ENCODE data around the gene PIEZO2. TPM values are rescaled to one million over a fixed set of nuclear protein-coding genes. Genes with fewer than 3 reads are reported as not detected.

The PIEZO2 gene
- total RNA-seq, 2 experiments from 2014 or later = not detected

DNA sequence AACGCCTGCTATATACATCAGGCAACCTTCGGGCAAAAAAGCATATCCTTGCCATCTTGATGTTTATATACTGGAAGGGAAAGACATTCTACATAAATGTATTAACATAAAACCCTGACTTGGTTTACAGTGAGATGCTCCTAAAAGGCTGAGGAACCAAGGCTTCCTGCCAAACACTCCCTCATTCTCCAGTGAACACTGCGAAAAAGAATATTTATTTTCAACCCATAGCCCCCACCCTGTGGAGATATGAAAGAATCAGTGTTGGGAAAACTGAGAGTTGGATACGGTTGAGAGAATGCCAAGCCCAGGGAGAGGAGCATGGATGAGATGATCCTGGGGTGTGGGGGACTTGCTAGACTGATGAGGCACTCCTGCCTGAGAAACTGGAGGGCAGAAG is 94.9 kb downstream of the PIEZO2 start:
- CTCF ChIA-PET = interaction anchor here (0.7 kb wide), 1 partner anchor 211 kb away, joined by 3 read pairs; no protein-coding TSS in a partner anchor
- DNase-seq = no peak
- H3K4me1 Mint-ChIP-seq = no peaks in the 10 kb centered on the region

DNA sequence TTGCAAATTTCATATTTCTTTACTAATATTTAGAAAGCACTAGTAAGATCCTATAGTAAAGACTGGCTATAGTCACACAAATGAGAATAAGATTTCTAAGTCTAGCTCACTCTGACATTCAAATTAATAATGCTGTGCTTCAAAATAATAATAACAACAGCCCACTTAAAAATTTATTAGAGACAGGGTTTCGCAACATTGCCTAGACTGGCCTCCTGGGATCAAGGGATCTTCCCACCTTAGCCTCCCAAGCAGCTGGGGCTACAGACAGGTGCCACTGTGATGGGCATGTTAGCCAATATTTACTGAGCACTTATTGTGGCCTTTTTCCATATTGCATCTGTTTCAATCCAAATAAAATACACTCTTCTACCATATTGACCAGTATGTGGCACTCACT is 96.1 kb downstream of the PIEZO2 start:
- no peak overlapping the region for H3K27ac Mint-ChIP-seq
- ChIA-PET POLR2A (no interaction called here), CTCF (no interaction called here)
- no peaks in the 10 kb centered on the region for H3K27me3 Mint-ChIP-seq
- no peak for DNase-seq
- no peak overlapping the region for H3K4me3 Mint-ChIP-seq
- no peaks in the 10 kb centered on the region for H3K9me3 Mint-ChIP-seq
- H3K4me1 Mint-ChIP-seq = no peaks in the 10 kb centered on the region
- H3K36me3 Mint-ChIP-seq (ENCODE audit: low read depth) = no peaks in the 10 kb centered on the region

More for the DNA sequence above, 94.9 kb downstream of the PIEZO2 start:
- Mint-ChIP-seq H3K9me3 (no peaks in the 10 kb centered on the region), H3K4me3 (no peak overlapping the region), H3K36me3 (ENCODE audit: low read depth) (no peaks in the 10 kb centered on the region), H3K27me3 (no peaks in the 10 kb centered on the region), H3K27ac (no peak overlapping the region)
- POLR2A ChIA-PET = no interaction called here

GRCh38 chr18:11052800-11053199 is 96.6 kb downstream of the PIEZO2 start:
- no peak overlapping the region for H3K27ac Mint-ChIP-seq
- H3K4me3 Mint-ChIP-seq = no peak overlapping the region
- ChIA-PET CTCF (interaction anchor here (1.8 kb wide), 1 partner anchor 12 kb away, joined by 4 read pairs; no protein-coding TSS in a partner anchor), POLR2A (no interaction called here)
- no peaks in the 10 kb centered on the region for H3K4me1 Mint-ChIP-seq
- H3K9me3 Mint-ChIP-seq = no peaks in the 10 kb centered on the region
- H3K27me3 Mint-ChIP-seq = no peaks in the 10 kb centered on the region
- no peaks in the 10 kb centered on the region for H3K36me3 Mint-ChIP-seq (ENCODE audit: low read depth)
- no peak for DNase-seq

DNA sequence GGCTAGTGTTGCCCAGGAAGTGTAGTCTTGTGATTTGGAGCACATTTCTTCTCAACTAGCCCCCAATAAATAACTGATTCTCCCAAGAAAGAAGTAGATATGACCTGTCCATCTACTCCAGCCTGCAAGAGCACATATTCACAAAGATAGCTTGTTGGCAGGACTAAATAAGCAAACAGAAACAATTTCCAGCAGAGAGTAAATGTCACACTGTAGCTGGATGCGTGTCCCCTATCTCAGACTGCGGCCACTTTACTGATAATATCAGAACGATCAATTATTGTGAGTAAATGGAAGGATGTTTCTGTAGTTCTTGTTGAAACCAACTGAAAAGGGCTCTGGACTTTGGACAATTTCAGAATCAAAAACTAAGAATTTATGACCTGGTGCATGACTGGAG is 97.9 kb downstream of the PIEZO2 start:
- Mint-ChIP-seq H3K4me1 (no peaks in the 10 kb centered on the region), H3K27ac (no peak overlapping the region), H3K36me3 (ENCODE audit: low read depth) (no peaks in the 10 kb centered on the region), H3K27me3 (no peaks in the 10 kb centered on the region), H3K9me3 (no peaks in the 10 kb centered on the region), H3K4me3 (no peak overlapping the region)
- CTCF ChIA-PET = interaction anchor here (1.8 kb wide), 1 partner anchor 11 kb away, joined by 4 read pairs; no protein-coding TSS in a partner anchor
- POLR2A ChIA-PET = no interaction called here
- no peak for DNase-seq

- POLR2A ChIA-PET = no interaction called here
Measured at GRCh38 chr18:11050966-11051365, 98.4 kb downstream of the PIEZO2 start.

DNA sequence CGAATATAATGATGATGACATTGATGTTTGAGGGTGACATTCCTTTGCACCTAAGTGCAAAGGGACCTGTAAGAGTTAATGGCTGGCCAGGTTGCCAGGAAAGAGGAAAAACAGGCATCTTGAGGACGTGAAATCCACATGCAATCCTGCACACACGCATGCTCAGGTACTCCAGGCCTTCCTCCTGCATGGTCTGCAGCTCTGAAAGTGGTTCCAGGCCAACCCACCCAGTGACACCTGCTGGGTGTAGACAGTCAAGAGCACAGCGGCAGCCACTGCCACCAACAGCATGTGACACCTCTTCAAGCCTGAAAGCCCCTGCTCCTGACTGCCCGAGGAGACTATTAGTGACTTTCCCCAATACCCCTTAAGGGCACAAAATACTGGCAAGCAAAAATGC is 101.6 kb downstream of the PIEZO2 start:
- CTCF ChIA-PET = no interaction called here
- Mint-ChIP-seq H3K4me3 (no peak overlapping the region), H3K27ac (no peak overlapping the region), H3K9me3 (no peaks in the 10 kb centered on the region), H3K27me3 (no peaks in the 10 kb centered on the region), H3K36me3 (ENCODE audit: low read depth) (no peaks in the 10 kb centered on the region), H3K4me1 (no peaks in the 10 kb centered on the region)
- POLR2A ChIA-PET = no interaction called here
- DNase-seq = no peak

More at GRCh38 chr18:11050966-11051365, 98.4 kb downstream of the PIEZO2 start:
- DNase-seq = no peak
- Mint-ChIP-seq H3K27ac (no peak overlapping the region), H3K27me3 (no peaks in the 10 kb centered on the region), H3K4me3 (no peak overlapping the region), H3K36me3 (ENCODE audit: low read depth) (no peaks in the 10 kb centered on the region), H3K4me1 (no peaks in the 10 kb centered on the region), H3K9me3 (no peaks in the 10 kb centered on the region)
- CTCF ChIA-PET = interaction anchor here (1.8 kb wide), 1 partner anchor 10 kb away, joined by 4 read pairs; no protein-coding TSS in a partner anchor

DNA sequence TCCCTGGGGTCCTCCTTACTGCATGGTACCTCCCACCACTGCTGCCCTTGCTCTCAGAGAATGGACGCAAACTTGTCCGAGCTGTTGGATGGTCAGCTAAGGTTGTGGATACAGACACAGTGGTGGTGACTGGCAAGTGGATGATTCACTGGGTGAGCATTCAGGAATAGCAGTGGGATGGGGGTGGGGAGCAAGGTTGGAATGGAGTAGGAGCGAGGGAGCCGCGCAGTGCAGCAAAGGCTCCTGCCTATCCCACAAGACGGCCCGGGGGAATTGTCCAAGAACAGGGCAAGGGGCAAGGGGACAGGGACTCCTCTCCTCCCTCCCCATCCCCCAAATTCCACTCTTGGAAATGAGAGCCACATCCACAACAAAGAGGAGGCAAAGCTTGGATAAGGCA is 102.2 kb downstream of the PIEZO2 start:
- H3K27me3 Mint-ChIP-seq = no peaks in the 10 kb centered on the region
- CTCF ChIA-PET = no interaction called here
- POLR2A ChIA-PET = no interaction called here
- H3K4me3 Mint-ChIP-seq = no peak overlapping the region
- H3K36me3 Mint-ChIP-seq (ENCODE audit: low read depth) = no peaks in the 10 kb centered on the region
- no peak for DNase-seq
- H3K4me1 Mint-ChIP-seq = no peaks in the 10 kb centered on the region
- H3K27ac Mint-ChIP-seq = no peak overlapping the region
- H3K9me3 Mint-ChIP-seq = no peaks in the 10 kb centered on the region

- POLR2A ChIA-PET = no interaction called here
- no peak overlapping the region for H3K27ac Mint-ChIP-seq
- no peak overlapping the region for H3K4me3 Mint-ChIP-seq
- no peak for DNase-seq
- peaks cover 2% of the 10 kb centered on the region for H3K27me3 Mint-ChIP-seq
- CTCF ChIA-PET = no interaction called here
- no peaks in the 10 kb centered on the region for H3K36me3 Mint-ChIP-seq (ENCODE audit: low read depth)
- no peaks in the 10 kb centered on the region for H3K9me3 Mint-ChIP-seq
- no peaks in the 10 kb centered on the region for H3K4me1 Mint-ChIP-seq
Measured at GRCh38 chr18:11046140-11046539, 103.2 kb downstream of the PIEZO2 start.

DNA sequence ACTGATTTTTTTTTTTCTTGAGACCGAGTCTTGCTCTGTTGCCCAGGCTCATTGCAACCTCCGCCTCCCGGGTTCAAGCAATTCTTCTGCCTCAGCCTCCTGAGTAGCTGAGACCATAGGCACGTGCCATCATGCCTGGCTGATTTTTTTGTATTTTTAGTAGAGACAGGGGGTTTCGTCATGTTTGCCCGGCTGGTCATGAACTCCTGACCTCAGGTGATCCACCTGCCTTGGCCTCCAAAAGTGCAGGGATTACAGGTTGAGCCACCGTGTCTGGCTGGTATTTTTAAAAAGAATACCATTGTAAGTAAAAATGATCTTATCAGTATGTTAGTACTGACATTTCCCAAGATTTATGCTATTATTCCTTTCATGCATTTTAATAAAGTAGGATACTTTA is 105.7 kb downstream of the PIEZO2 start:
- no peaks in the 10 kb centered on the region for H3K9me3 Mint-ChIP-seq
- H3K4me1 Mint-ChIP-seq = no peaks in the 10 kb centered on the region
- H3K4me3 Mint-ChIP-seq = no peak overlapping the region
- H3K27ac Mint-ChIP-seq = no peak overlapping the region
- no peaks in the 10 kb centered on the region for H3K36me3 Mint-ChIP-seq (ENCODE audit: low read depth)
- POLR2A ChIA-PET = no interaction called here
- CTCF ChIA-PET = no interaction called here
- DNase-seq = no peak
- peaks cover 4% of the 10 kb centered on the region for H3K27me3 Mint-ChIP-seq

GRCh38 chr18:11042247-11042646 is 107.1 kb downstream of the PIEZO2 start:
- Mint-ChIP-seq H3K9me3 (no peaks in the 10 kb centered on the region), H3K4me1 (no peaks in the 10 kb centered on the region), H3K27me3 (peaks cover 4% of the 10 kb centered on the region), H3K36me3 (ENCODE audit: low read depth) (no peaks in the 10 kb centered on the region), H3K4me3 (no peak overlapping the region), H3K27ac (no peak overlapping the region)
- DNase-seq = no peak
- CTCF ChIA-PET = interaction anchor here (1.0 kb wide), 1 partner anchor 191 kb away, joined by 3 read pairs; no protein-coding TSS in a partner anchor
- POLR2A ChIA-PET = no interaction called here

GRCh38 chr18:11040823-11041656 is 108.3 kb downstream of the PIEZO2 start:
- H3K27me3 Mint-ChIP-seq = peaks cover 4% of the 10 kb centered on the region
- DNase-seq = peak; percentile 17
- POLR2A ChIA-PET = no interaction called here
- H3K36me3 Mint-ChIP-seq (ENCODE audit: low read depth) = no peaks in the 10 kb centered on the region
- H3K4me1 Mint-ChIP-seq = no peaks in the 10 kb centered on the region
- no peak overlapping the region for H3K4me3 Mint-ChIP-seq
- no peaks in the 10 kb centered on the region for H3K9me3 Mint-ChIP-seq
- no peak overlapping the region for H3K27ac Mint-ChIP-seq
- CTCF ChIA-PET = interaction anchor here (0.7 to 1.5 kb wide), 8 partner anchors 9 to 512 kb away, joined by 3 to 11 read pairs (median 4); no protein-coding TSS in a partner anchor

GRCh38 chr18:11040359-11040758 is 109.0 kb downstream of the PIEZO2 start:
- no peak overlapping the region for H3K27ac Mint-ChIP-seq
- H3K36me3 Mint-ChIP-seq (ENCODE audit: low read depth) = no peaks in the 10 kb centered on the region
- ChIA-PET POLR2A (no interaction called here), CTCF (interaction anchor here (0.8 to 1.5 kb wide), 7 partner anchors 11 to 513 kb away, joined by 3 to 11 read pairs (median 4); no protein-coding TSS in a partner anchor)
- no peaks in the 10 kb centered on the region for H3K4me1 Mint-ChIP-seq
- H3K9me3 Mint-ChIP-seq = no peaks in the 10 kb centered on the region
- H3K27me3 Mint-ChIP-seq = peaks cover 4% of the 10 kb centered on the region
- H3K4me3 Mint-ChIP-seq = no peak overlapping the region
- no peak for DNase-seq

- Mint-ChIP-seq H3K27ac (no peak overlapping the region), H3K4me3 (no peak overlapping the region), H3K27me3 (peaks cover 4% of the 10 kb centered on the region), H3K4me1 (no peaks in the 10 kb centered on the region), H3K9me3 (no peaks in the 10 kb centered on the region), H3K36me3 (ENCODE audit: low read depth) (no peaks in the 10 kb centered on the region)
- ChIA-PET POLR2A (no interaction called here), CTCF (no interaction called here)
- DNase-seq = no peak
Measured at GRCh38 chr18:11037533-11038240, 111.7 kb downstream of the PIEZO2 start.

Measured in activated CD4-positive, alpha-beta memory T cell treated with anti-CD3 and anti-CD28 coated beads, Interleukin-2, amount 10 ng/mL, durations not matched to agents 7 days and 5 days (primary cell).